Stomach (tissue), 9 donors: Measurements from ENCODE around the gene KANSL3. TPM values are rescaled to one million over a fixed set of nuclear protein-coding genes. Genes with fewer than 3 reads are reported as not detected.
"Not testable (repeated sequence)": the region's sequence is repeated elsewhere in the genome, so short reads cannot be mapped to it uniquely, and the experiment has no call there.

ENCODE experiments used
- DNase-seq, 2 donors: peaks; one replicate each; pipeline versions ENCODE4 v3.0.0 to v3.0.0-alpha.2; 2013 to 2019
- H3K27ac ChIP-seq, 5 donors: fragments of 200-600 bp in 4 of 5; sonication (generic) in 4 of 5; one replicate each; pipeline ENCODE4 v1.5.1; 2013 to 2019; ENCODE audit warnings: mild to moderate bottlenecking in 1 of 5, moderate library complexity in 1 of 5
- H3K27me3 ChIP-seq, 3 donors: fragments of 200-600 bp; sonication (generic); one replicate each; pipeline ENCODE4 v1.5.1; 2017 to 2019; ENCODE audit warnings: mixed run types in 1 of 3
- H3K36me3 ChIP-seq, 4 donors: fragments of 200-600 bp; sonication (generic); 1 replicate in 3 of 4; 2 replicates in 1 of 4; pipeline ENCODE4 v1.5.1; 2016 to 2019
- H3K4me1 ChIP-seq, 4 donors: fragments of 200-600 bp; sonication (generic); one replicate each; pipeline ENCODE4 v1.5.1; 2016 to 2019
- H3K4me3 ChIP-seq, 4 donors: fragments of 200-600 bp; sonication (generic) in 3 of 4; one replicate each; pipeline ENCODE4 v1.5.1; 2016 to 2019; ENCODE audit warnings: mild to moderate bottlenecking in 1 of 4
- H3K9me3 ChIP-seq, 4 donors: fragments of 200-600 bp; sonication (generic); one replicate each; pipeline ENCODE4 v1.5.1; 2016 to 2019
- CTCF ChIP-seq, 7 experiments: fragments of 450-650 bp in 4 of 7; fragments of 200-600 bp in 3 of 7; sonication (generic) in 3 of 7; IDR thresholded peaks; one replicate each; pipeline ENCODE4 v1.5.1; 2016 to 2019; ENCODE audit warnings: antibody characterized with exemption in 7 of 7, control low read depth in 2 of 7, mild to moderate bottlenecking in 1 of 7
- EP300 ChIP-seq: sonication (generic); formaldehyde crosslinking; IDR thresholded peaks from one replicate; pipeline ENCODE4 v1.6.1; 2017; ENCODE audit warnings: antibody characterized with exemption
- POLR2A ChIP-seq, 4 donors: fragments of 450-650 bp; IDR thresholded peaks; one replicate each; pipeline ENCODE4 v1.6.1; 2016; ENCODE audit warnings: antibody characterized with exemption in 4 of 4, control low read depth in 2 of 4, mild to moderate bottlenecking in 1 of 4, moderate library complexity in 1 of 4
- POLR2AphosphoS5 ChIP-seq, 3 donors: sonication (generic); formaldehyde crosslinking; IDR thresholded peaks; one replicate each; pipeline ENCODE4 v1.6.1; 2016; ENCODE audit warnings: antibody characterized with exemption in 3 of 3
- WGBS, 5 donors: extraction: QIAGEN DNeasy Blood & Tissue Kit in 3 of 5; methylation state at CpG; one replicate each; pipeline versions ENCODE4 v1.1.5 to v1.1.7; 2013 to 2018; 5-methylcytosine and 5-hydroxymethylcytosine counted together
- intact Hi-C: fragments of 100-400 bp; cut with DNase I; formaldehyde crosslinking; loops from one replicate; pipeline ENCODE4 v1.15.1; 2023; ENCODE audit warnings: low total_unique reads
- polyA plus RNA-seq, 3 donors: library from polyadenylated mRNA; stranded (reverse); fragments of 200-250 nt; gene quantifications; one replicate each; pipeline ENCODE4 v1.2.3, GENCODE V29; 2013
- total RNA-seq, 5 donors: library from RNA; depleted of rRNA; stranded (reverse); fragments of >200 nt; gene quantifications; one replicate each; pipeline versions ENCODE4 v1.1.0 to v1.2.3, GENCODE V29; 2014 to 2016
- donor health status: healthy with polysubstance abuse.
- donor health status: Bipolar disorder and iron deficiency.
- donor health status: healthy.

KANSL3 gene
- total and polyA plus RNA-seq, 8 donors, result 13.6 to 139 (median 30.2) TPM

GRCh38 chr2:96680561-96681141 lies 42.5 kb upstream of the KANSL3 start:
- H3K4me1 ChIP-seq, result peaks cover 0 to 25% (median 13%) of the 10 kb centered on the region in 4 donors
- H3K9me3 ChIP-seq, result no peaks in the 10 kb centered on the region
- H3K27me3 ChIP-seq, result peaks cover 0 to 2% (median 0%) of the 10 kb centered on the region in 3 donors
- no peak for TF ChIP-seq EP300
- no peak for TF ChIP-seq CTCF (IDR thresholded peaks at IDR 0.05)
- TF ChIP-seq POLR2A (IDR thresholded peaks at IDR 0.05), result no peak
- TF ChIP-seq POLR2AphosphoS5 (IDR thresholded peaks at IDR 0.05), result no peak
- WGBS, 5 donors, result 24 to 65% (median 44%) methylated on average over 5 of the region's 5 CpGs
- H3K4me3 ChIP-seq, result no peak overlapping the region
- intact Hi-C loops, result no loop called here
- DNase-seq, result peak in 1 of 2 donors; percentile 45
- peak overlapping the region in 1 of 5 donors; percentile 31 for H3K27ac ChIP-seq
- no peaks in the 10 kb centered on the region for H3K36me3 ChIP-seq

- peaks cover 0 to 17% (median 7%) of the 10 kb centered on the region in 4 donors for H3K4me1 ChIP-seq
- H3K27ac ChIP-seq, result peak overlapping the region in 2 of 5 donors; percentile 1 to 50
- 21 to 33% (median 29%) methylated on average over 9 of the region's 9 CpGs for WGBS, 5 donors
Observed at GRCh38 chr2:96679848-96680247, 41.7 kb upstream of the KANSL3 start.

GRCh38 chr2:96669539-96670215 lies 31.6 kb upstream of the KANSL3 start:
- Histone ChIP-seq H3K4me1 (peaks cover 0 to 16% (median 8%) of the 10 kb centered on the region in 4 donors), H3K9me3 (no peaks in the 10 kb centered on the region), H3K27ac (no peak overlapping the region), H3K4me3 (no peak overlapping the region), H3K27me3 (no peaks in the 10 kb centered on the region), H3K36me3 (no peaks in the 10 kb centered on the region)
- DNase-seq, result no peak
- intact Hi-C loops, result no loop called here
- 85 to 88% (median 86%) methylated on average over 14 to 15 of the region's 15 CpGs for WGBS, 5 donors
- no peak for TF ChIP-seq POLR2A (IDR thresholded peaks at IDR 0.05)
- TF ChIP-seq CTCF (IDR thresholded peaks at IDR 0.05), result no peak
- no peak for TF ChIP-seq EP300
- TF ChIP-seq POLR2AphosphoS5 (IDR thresholded peaks at IDR 0.05), result no peak

More at GRCh38 chr2:96679848-96680247, 41.7 kb upstream of the KANSL3 start:
- Histone ChIP-seq H3K4me3 (no peak overlapping the region), H3K27me3 (no peaks in the 10 kb centered on the region), H3K9me3 (no peaks in the 10 kb centered on the region), H3K36me3 (no peaks in the 10 kb centered on the region)
- intact Hi-C loops, result no loop called here
- TF ChIP-seq EP300, result no peak
- peak in 1 of 2 donors; percentile 56 for DNase-seq

- 74 to 84% (median 83%) methylated on average over 10 to 11 of the region's 11 CpGs for WGBS, 5 donors
Observed at GRCh38 chr2:96668771-96669170, 30.7 kb upstream of the KANSL3 start.

DNA sequence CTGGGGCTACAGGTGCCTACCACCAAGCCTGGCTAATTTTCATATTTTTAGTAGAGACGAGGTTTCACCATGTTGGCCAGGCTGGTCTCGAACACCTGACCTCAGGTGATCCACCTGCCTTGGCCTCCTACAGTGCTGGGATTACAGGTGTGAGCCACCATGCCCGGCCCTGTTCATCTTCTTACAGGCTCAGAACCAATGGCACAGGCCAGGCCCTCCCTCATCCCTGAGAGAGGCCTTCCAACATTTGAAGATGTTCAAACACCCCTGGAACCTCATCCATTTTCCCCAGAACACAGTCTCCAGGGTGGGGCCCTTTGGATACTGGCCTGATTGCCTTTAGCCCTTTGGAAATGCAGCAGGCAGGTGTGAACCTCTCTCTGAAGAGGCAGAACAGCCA lies 27.6 kb upstream of the KANSL3 start:
- H3K4me3 ChIP-seq, DNase-seq, H3K36me3 ChIP-seq, intact Hi-C loops, H3K27me3 ChIP-seq, H3K9me3 ChIP-seq: not testable (repeated sequence)
- Histone ChIP-seq H3K27ac (peak overlapping the region in 4 of 5 donors; percentile 26 to 54 (median 44)), H3K4me1 (peaks cover 4 to 28% (median 13%) of the 10 kb centered on the region in 4 donors)
- 92 to 97% (median 95%) methylated on average over 3 of the region's 3 CpGs for WGBS, 5 donors

More at GRCh38 chr2:96668771-96669170, 30.7 kb upstream of the KANSL3 start:
- Histone ChIP-seq H3K4me3 (no peak overlapping the region), H3K27me3 (no peaks in the 10 kb centered on the region), H3K27ac (no peak overlapping the region), H3K4me1 (peaks cover 0 to 25% (median 10%) of the 10 kb centered on the region in 4 donors), H3K36me3 (no peaks in the 10 kb centered on the region), H3K9me3 (no peaks in the 10 kb centered on the region)
- intact Hi-C loops, result no loop called here
- TF ChIP-seq CTCF (IDR thresholded peaks at IDR 0.05) (no peak), POLR2A (IDR thresholded peaks at IDR 0.05) (no peak), POLR2AphosphoS5 (IDR thresholded peaks at IDR 0.05) (no peak), EP300 (no peak)
- no peak for DNase-seq
